AG04450 (cell line): ENCODE results near the gene KLF7. TPM values are rescaled to one million over a fixed set of nuclear protein-coding genes. Genes with fewer than 3 reads are reported as not detected.

Experiments
- CTCF ChIA-PET: fragments of 300-600, 350-600 bp; formaldehyde crosslinking; extraction: SDS; loops from one replicate; lab custom pipeline; 2022; ENCODE audit warnings: antibody characterized with exemption, inconsistent platforms; lab: Charles Lee
- POLR2A ChIA-PET: fragments of 350-600 bp; formaldehyde crosslinking; extraction: SDS; loops from one replicate; lab custom pipeline; 2021; ENCODE audit warnings: antibody characterized with exemption, inconsistent platforms; lab: Yijun Ruan, JAX
- DNase-seq: peaks from one replicate; pipeline ENCODE4 v3.0.0-alpha.2; 2011; ENCODE audit warnings: low read depth, low spot score
- H3K27ac ChIP-seq: one replicate; pipeline ENCODE4 v1.5.1; 2012; ENCODE audit warnings: low read depth, low read length, control low read depth
- H3K27me3 ChIP-seq: one replicate; pipeline ENCODE4 v1.6.0; 2012; ENCODE audit warnings: low read length; ENCODE audit not compliant: control insufficient read depth, insufficient read depth
- H3K4me3 ChIP-seq: 2 replicates; pipeline ENCODE4 v1.5.1; 2011; ENCODE audit warnings: mild to moderate bottlenecking, low read depth, low read length, control low read depth
- H3K9me3 ChIP-seq: 2 replicates; pipeline ENCODE4 v1.5.1; 2012; ENCODE audit warnings: low read length; ENCODE audit not compliant: control insufficient read depth, insufficient read depth
- CTCF ChIP-seq: IDR thresholded peaks from 2 replicates; pipeline ENCODE4 v1.5.1; 2011; ENCODE audit warnings: low read depth, low read length, control low read depth, inconsistent platforms
- polyA plus RNA-seq: library from polyadenylated mRNA; depleted of rRNA; stranded (reverse); fragments of >200 nt; gene quantifications from 2 replicates; pipeline ENCODE4 v1.2.3, GENCODE V29; 2011

The KLF7 gene
- polyA plus RNA-seq, 1 experiment, result 22.1 TPM

- no peak for DNase-seq
- no peak for TF ChIP-seq CTCF
- ChIA-PET POLR2A (no interaction called here), CTCF (no interaction called here)
- Histone ChIP-seq H3K27me3 (no peaks in the 10 kb centered on the region), H3K27ac (no peak overlapping the region), H3K4me3 (no peak overlapping the region), H3K9me3 (no peaks in the 10 kb centered on the region)
These were observed 34.4 kb upstream of the KLF7 start for GRCh38 chr2:207200136-207200535.

- no peak for DNase-seq
- no peaks in the 10 kb centered on the region for H3K9me3 ChIP-seq
- TF ChIP-seq CTCF, result no peak
- no peak overlapping the region for H3K27ac ChIP-seq
- no peaks in the 10 kb centered on the region for H3K27me3 ChIP-seq
- no peak overlapping the region for H3K4me3 ChIP-seq
- POLR2A ChIA-PET, result no interaction called here
- CTCF ChIA-PET, result no interaction called here
These were observed 28.3 kb upstream of the KLF7 start for GRCh38 chr2:207194028-207194427.

GRCh38 chr2:207188626-207189419 is 23.1 kb upstream of the KLF7 start:
- no peaks in the 10 kb centered on the region for H3K9me3 ChIP-seq
- ChIA-PET POLR2A (interaction anchor here (1.1 kb wide), 1 partner anchor 22 kb away, joined by 11 read pairs; the partner anchor contains the start of gene KLF7), CTCF (interaction anchor here (0.6 kb wide), 1 partner anchor 28 kb away, joined by 3 read pairs; no protein-coding TSS in a partner anchor)
- no peak overlapping the region for H3K27ac ChIP-seq
- TF ChIP-seq CTCF, result no peak
- no peak for DNase-seq
- H3K27me3 ChIP-seq, result no peaks in the 10 kb centered on the region
- H3K4me3 ChIP-seq, result no peak overlapping the region

GRCh38 chr2:207185372-207185771 is 19.6 kb upstream of the KLF7 start:
- CTCF ChIA-PET, result interaction anchor here (0.7 kb wide), 1 partner anchor 851 kb away, joined by 4 read pairs; no protein-coding TSS in a partner anchor
- TF ChIP-seq CTCF, result no peak
- H3K27me3 ChIP-seq, result no peaks in the 10 kb centered on the region
- POLR2A ChIA-PET, result interaction anchor here (1.7 kb wide), 1 partner anchor 19 kb away, joined by 4 read pairs; the partner anchor contains the start of gene KLF7
- H3K27ac ChIP-seq, result no peak overlapping the region
- H3K4me3 ChIP-seq, result no peak overlapping the region
- H3K9me3 ChIP-seq, result no peaks in the 10 kb centered on the region
- DNase-seq, result no peak

- TF ChIP-seq CTCF, result no peak
- POLR2A ChIA-PET, result interaction anchor here (1.2 to 1.7 kb wide), 2 partner anchors 17 to 19 kb away, joined by 4 read pairs; partner anchors contain the start of gene KLF7
- H3K4me3 ChIP-seq, result no peak overlapping the region
- no peak overlapping the region for H3K27ac ChIP-seq
- CTCF ChIA-PET, result no interaction called here
- no peaks in the 10 kb centered on the region for H3K27me3 ChIP-seq
- no peaks in the 10 kb centered on the region for H3K9me3 ChIP-seq
- no peak for DNase-seq
These were observed 19.0 kb upstream of the KLF7 start for GRCh38 chr2:207184768-207185167.
